Neural crest cell (in vitro differentiated cells): Measurements from ENCODE around the gene BCR. TPM values are rescaled to one million over a fixed set of nuclear protein-coding genes. Genes with fewer than 3 reads are reported as not detected.

Experiments
- DNase-seq: peaks from one replicate; pipeline ENCODE4 v3.0.0; 2021; ENCODE audit warnings: low read depth, mixed read lengths, low spot score
- H3K27ac Mint-ChIP-seq: one replicate; pipeline ENCODE4 v1.8.0; 2021; ENCODE audit warnings: mild to moderate bottlenecking, mixed read lengths; ENCODE audit not compliant: unreplicated experiment
- H3K27me3 Mint-ChIP-seq: 2 replicates; pipeline ENCODE4 v1.8.0; 2021; ENCODE audit warnings: low read depth, mild to moderate bottlenecking, mixed read lengths
- H3K36me3 Mint-ChIP-seq: 2 replicates; pipeline ENCODE4 v1.8.0; 2021; ENCODE audit warnings: low read depth, mild to moderate bottlenecking, mixed read lengths
- H3K4me1 Mint-ChIP-seq: 2 replicates; pipeline ENCODE4 v1.8.0; 2021; ENCODE audit warnings: mixed read lengths
- H3K4me3 Mint-ChIP-seq: one replicate; pipeline ENCODE4 v1.8.0; 2021; ENCODE audit warnings: mild to moderate bottlenecking, mixed read lengths
- H3K9me3 Mint-ChIP-seq: 2 replicates; pipeline ENCODE4 v1.8.0; 2021; ENCODE audit warnings: mixed read lengths
- total RNA-seq: library from RNA; stranded (reverse); gene quantifications from 2 replicates; pipeline ENCODE4 v1.2.1, GENCODE V29; 2021
- TF ChIP-seq, protein P1 (sequence below): fragments of 200-600 bp; sonication (generic); conservative IDR thresholded peaks from 2 replicates; pipeline ENCODE4 v1.5.0; 2021; ENCODE audit warnings: antibody characterized with exemption, mild to moderate bottlenecking

The BCR gene
- total RNA-seq, 1 donor from 2014 or later, result 54.2 TPM

DNA sequence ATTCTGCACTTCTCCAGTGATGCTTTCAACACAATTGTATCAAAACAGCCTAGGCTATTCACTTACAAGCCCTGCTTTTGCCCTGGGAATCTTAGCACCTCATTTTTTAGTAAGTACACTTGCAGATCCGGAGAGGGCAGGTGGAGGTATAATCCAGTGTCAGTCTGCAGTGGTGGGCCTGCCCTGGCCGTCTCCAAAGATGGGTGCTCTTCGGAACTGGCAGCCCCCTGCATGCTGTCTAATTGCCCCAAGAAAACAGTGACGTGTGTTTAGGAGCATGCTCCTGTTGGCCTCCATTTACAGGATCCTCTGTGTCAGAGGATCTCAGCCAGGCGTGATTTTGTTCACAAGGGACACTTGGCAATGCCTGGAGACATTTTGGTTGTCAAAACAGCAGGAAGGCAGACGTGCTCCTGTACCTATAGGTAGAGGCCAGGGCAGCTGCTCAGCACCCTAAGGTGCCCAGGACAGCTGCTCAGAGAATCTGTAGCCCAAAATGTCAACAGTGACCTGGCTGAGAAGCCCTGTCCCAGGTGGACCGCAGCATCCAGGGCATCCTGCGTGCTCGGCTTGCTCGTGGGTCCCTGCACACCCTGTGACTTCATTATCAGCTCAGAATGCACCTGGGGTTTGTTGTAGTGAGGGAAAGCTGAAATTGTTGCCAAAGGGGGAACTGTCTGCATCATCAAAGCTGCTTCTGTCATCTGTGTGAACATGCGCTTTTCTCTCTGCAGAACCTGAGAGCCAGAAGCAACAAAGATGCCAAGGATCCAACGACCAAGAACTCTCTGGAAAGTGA, 90.7 kb downstream of the BCR start:
- H3K9me3 Mint-ChIP-seq, result no peaks in the 10 kb centered on the region
- peaks cover 7% of the 10 kb centered on the region for H3K4me1 Mint-ChIP-seq
- no peak overlapping the region for H3K27ac Mint-ChIP-seq
- TF ChIP-seq, protein P1, sequence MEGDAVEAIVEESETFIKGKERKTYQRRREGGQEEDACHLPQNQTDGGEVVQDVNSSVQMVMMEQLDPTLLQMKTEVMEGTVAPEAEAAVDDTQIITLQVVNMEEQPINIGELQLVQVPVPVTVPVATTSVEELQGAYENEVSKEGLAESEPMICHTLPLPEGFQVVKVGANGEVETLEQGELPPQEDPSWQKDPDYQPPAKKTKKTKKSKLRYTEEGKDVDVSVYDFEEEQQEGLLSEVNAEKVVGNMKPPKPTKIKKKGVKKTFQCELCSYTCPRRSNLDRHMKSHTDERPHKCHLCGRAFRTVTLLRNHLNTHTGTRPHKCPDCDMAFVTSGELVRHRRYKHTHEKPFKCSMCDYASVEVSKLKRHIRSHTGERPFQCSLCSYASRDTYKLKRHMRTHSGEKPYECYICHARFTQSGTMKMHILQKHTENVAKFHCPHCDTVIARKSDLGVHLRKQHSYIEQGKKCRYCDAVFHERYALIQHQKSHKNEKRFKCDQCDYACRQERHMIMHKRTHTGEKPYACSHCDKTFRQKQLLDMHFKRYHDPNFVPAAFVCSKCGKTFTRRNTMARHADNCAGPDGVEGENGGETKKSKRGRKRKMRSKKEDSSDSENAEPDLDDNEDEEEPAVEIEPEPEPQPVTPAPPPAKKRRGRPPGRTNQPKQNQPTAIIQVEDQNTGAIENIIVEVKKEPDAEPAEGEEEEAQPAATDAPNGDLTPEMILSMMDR, result no peak
- H3K4me3 Mint-ChIP-seq, result no peak overlapping the region
- H3K27me3 Mint-ChIP-seq, result no peaks in the 10 kb centered on the region
- no peak for DNase-seq
- peaks cover 6% of the 10 kb centered on the region for H3K36me3 Mint-ChIP-seq

DNA sequence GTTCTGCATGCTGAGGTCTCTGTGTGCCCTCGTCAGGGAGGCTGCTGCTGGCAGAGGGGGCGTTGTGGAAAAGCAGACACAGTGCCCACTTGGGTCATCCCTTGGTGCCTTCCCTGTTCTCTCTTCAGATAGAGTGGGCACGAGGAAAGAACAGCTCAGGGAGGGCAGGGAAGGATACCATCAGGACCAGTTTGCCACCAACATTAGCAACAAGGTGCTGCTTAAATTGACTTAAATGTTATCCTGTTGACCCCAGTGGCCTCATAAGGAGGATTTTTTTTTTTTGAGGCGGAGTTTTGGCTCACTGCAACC, 91.2 kb downstream of the BCR start:
- H3K36me3 Mint-ChIP-seq, result peaks cover 6% of the 10 kb centered on the region
- no peak overlapping the region for H3K27ac Mint-ChIP-seq
- TF ChIP-seq, protein P1, result no peak
- no peaks in the 10 kb centered on the region for H3K9me3 Mint-ChIP-seq
- peaks cover 7% of the 10 kb centered on the region for H3K4me1 Mint-ChIP-seq
- no peak overlapping the region for H3K4me3 Mint-ChIP-seq
- H3K27me3 Mint-ChIP-seq, result no peaks in the 10 kb centered on the region
- DNase-seq, result no peak

DNA sequence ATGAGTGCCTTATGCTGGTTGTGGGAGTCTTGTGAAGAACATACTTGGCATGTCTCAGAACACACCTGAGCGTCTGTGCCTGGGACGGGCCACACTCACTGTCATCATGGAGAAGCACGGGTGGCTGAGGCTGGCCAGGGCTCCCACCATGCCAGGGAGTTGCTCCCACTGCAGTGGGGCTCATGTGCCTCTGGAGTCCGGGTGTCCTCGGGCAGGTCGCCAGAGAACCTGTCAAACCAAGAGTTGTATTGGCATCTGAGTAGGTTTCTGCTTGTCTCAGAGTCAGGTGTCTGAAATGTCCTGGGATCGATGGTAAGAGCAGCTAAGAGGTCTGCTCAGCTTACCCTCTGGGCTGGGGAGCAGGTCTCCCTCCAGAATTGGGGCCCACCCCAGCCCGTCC, 92.1 kb downstream of the BCR start:
- DNase-seq, result no peak
- Mint-ChIP-seq H3K27me3 (no peaks in the 10 kb centered on the region), H3K4me3 (no peak overlapping the region), H3K4me1 (peaks cover 7% of the 10 kb centered on the region), H3K9me3 (no peaks in the 10 kb centered on the region), H3K36me3 (peaks cover 6% of the 10 kb centered on the region), H3K27ac (no peak overlapping the region)
- TF ChIP-seq, protein P1, result no peak

DNA sequence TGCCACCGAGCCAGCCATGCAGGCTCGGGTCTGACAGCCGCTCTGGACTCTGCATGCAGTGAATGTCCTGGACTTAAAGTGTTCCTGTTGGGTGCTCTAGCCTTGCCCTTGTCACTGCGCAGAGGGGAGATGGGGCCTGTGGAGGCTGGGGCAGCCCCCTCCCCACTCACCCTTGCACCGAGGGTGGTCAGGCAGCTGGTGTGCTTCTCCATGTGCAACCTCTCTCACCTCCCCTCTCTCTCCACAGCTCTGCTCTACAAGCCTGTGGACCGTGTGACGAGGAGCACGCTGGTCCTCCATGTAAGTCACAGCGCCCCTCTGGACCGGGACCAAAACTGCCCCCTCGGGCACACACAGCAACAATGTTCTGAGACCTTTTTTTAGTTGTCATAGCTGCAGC, 92.5 kb downstream of the BCR start:
- no peak overlapping the region for H3K27ac Mint-ChIP-seq
- H3K27me3 Mint-ChIP-seq, result no peaks in the 10 kb centered on the region
- no peak for DNase-seq
- H3K36me3 Mint-ChIP-seq, result peaks cover 6% of the 10 kb centered on the region
- H3K9me3 Mint-ChIP-seq, result no peaks in the 10 kb centered on the region
- H3K4me1 Mint-ChIP-seq, result peaks cover 7% of the 10 kb centered on the region
- TF ChIP-seq, protein P1, result no peak
- no peak overlapping the region for H3K4me3 Mint-ChIP-seq

DNA sequence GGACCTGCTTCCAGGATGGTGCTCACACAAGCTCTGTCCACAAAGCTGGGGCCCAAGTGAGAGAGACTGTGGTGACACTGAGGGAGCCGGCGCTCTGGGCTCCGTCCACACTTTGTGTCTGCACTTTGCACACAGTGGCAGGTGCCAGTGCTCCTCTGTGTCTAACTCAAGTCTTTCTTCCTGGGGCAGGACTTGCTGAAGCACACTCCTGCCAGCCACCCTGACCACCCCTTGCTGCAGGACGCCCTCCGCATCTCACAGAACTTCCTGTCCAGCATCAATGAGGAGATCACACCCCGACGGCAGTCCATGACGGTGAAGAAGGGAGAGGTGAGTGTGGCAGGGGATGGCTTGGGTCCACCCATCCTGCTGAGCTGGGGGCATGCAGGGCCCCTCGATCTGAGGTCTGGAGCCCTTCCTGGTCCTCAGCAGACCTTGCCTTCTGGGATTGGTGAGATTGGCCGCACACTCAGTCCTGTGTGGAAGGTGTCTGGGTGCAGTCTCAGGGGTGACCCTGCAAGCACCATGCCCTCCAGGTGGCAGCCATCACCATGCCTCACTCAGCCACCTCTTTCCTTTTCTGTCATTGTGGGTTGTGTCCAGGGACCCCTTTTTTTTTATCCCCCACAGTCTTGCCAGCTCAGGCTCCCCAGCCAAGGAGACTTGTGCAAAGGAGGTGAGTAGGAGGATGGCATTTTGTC, 93.3 kb downstream of the BCR start:
- Mint-ChIP-seq H3K27ac (no peak overlapping the region), H3K4me1 (peaks cover 7% of the 10 kb centered on the region), H3K36me3 (peaks cover 6% of the 10 kb centered on the region), H3K9me3 (no peaks in the 10 kb centered on the region), H3K27me3 (no peaks in the 10 kb centered on the region), H3K4me3 (no peak overlapping the region)
- TF ChIP-seq, protein P1, result no peak
- DNase-seq, result no peak
